Fibroblast of mammary gland (primary cell): ENCODE data around the gene MEDAG.
"Not testable (repeated sequence)": the region's sequence is repeated elsewhere in the genome, so short reads cannot be mapped to it uniquely, and the experiment has no call there.

Source experiments
- DNase-seq: peaks from one replicate; pipeline ENCODE4 v3.0.0-alpha.2; 2010; ENCODE audit warnings: low read depth
- H3K4me3 ChIP-seq: 2 replicates; pipeline ENCODE4 v1.5.1; 2011; ENCODE audit warnings: low read depth, mild to moderate bottlenecking, low read length, moderate library complexity; ENCODE audit not compliant: control insufficient read depth
- CTCF ChIP-seq: conservative IDR thresholded peaks from 2 replicates; pipeline ENCODE4 v1.5.1; 2011; ENCODE audit warnings: low read depth, low read length, inconsistent platforms; ENCODE audit not compliant: control insufficient read depth, insufficient read depth

The MEDAG gene

GRCh38 chr13:30925429-30925828 lies 19.4 kb downstream of the MEDAG start:
- H3K4me3 ChIP-seq: no peak overlapping the region
- DNase-seq: no peak
- TF ChIP-seq CTCF: no peak

- H3K4me3 ChIP-seq: no peak overlapping the region
- DNase-seq: no peak
- no peak for TF ChIP-seq CTCF
Measured at GRCh38 chr13:30926781-30927180, 20.7 kb downstream of the MEDAG start.

GRCh38 chr13:30927188-30927587 lies 21.1 kb downstream of the MEDAG start:
- H3K4me3 ChIP-seq: not testable (repeated sequence)
- peak; percentile 66 for DNase-seq

GRCh38 chr13:30927595-30927994 lies 21.5 kb downstream of the MEDAG start:
- TF ChIP-seq CTCF: no peak
- DNase-seq: peak; percentile 32
- no peak overlapping the region for H3K4me3 ChIP-seq

- H3K4me3 ChIP-seq: no peak overlapping the region
- TF ChIP-seq CTCF: no peak
- DNase-seq: no peak
Measured at GRCh38 chr13:30928978-30929377, 22.9 kb downstream of the MEDAG start.

GRCh38 chr13:30932481-30933353 lies 26.6 kb downstream of the MEDAG start, which contains the start of gene TEX26:
Gene TEX26 (plus strand): TSS chr13:30932656. CDS start chr13:30932716, 60 bp downstream.
- no peak within 1 kb of the TSS for H3K4me3 ChIP-seq
- no peak for DNase-seq
- no peak for TF ChIP-seq CTCF

GRCh38 chr13:30933354-30933670 lies 27.2 kb downstream of the MEDAG start:
- DNase-seq: no peak
- H3K4me3 ChIP-seq: no peak overlapping the region
- TF ChIP-seq CTCF: no peak
